BJ (cell line): ENCODE data around the gene SAMD10. TPM values are rescaled to one million over a fixed set of nuclear protein-coding genes. Genes with fewer than 3 reads are reported as not detected.

Experiments
- CTCF ChIA-PET: fragments of 350-600 bp; formaldehyde crosslinking; extraction: SDS; loops from one replicate; lab custom pipeline; 2021; ENCODE audit warnings: antibody characterized with exemption, inconsistent platforms; lab: Yijun Ruan, JAX
- POLR2A ChIA-PET: fragments of 300-600 bp; sonication (Branson Sonifier 250); formaldehyde crosslinking; extraction: SDS; loops from one replicate; lab custom pipeline; 2021; ENCODE audit warnings: antibody characterized with exemption; lab: Charles Lee
- DNase-seq: peaks from one replicate; pipeline ENCODE4 v3.0.0-alpha.2; 2011; ENCODE audit warnings: low read depth
- H3K27me3 ChIP-seq: 2 replicates; pipeline ENCODE4 v1.6.0; 2011; ENCODE audit warnings: low read length; ENCODE audit not compliant: control insufficient read depth, insufficient read depth
- H3K36me3 ChIP-seq: 2 replicates; pipeline ENCODE4 v1.5.1; 2011; ENCODE audit warnings: low read length; ENCODE audit not compliant: control insufficient read depth, insufficient read depth
- H3K4me3 ChIP-seq: 2 replicates; pipeline ENCODE4 v1.5.1; 2011; ENCODE audit warnings: low read depth, mild to moderate bottlenecking, control low read depth, low read length
- CTCF ChIP-seq: IDR thresholded peaks from 2 replicates; pipeline ENCODE4 v1.5.1; 2011; ENCODE audit warnings: low read depth, mild to moderate bottlenecking, control low read depth, inconsistent platforms, low read length, moderate library complexity; ENCODE audit not compliant: insufficient read depth
- polyA plus RNA-seq: library from polyadenylated mRNA; depleted of rRNA; stranded (reverse); fragments of >200 nt; gene quantifications from 2 replicates; pipeline ENCODE4 v1.2.3, GENCODE V29; 2011

The SAMD10 gene
- polyA plus RNA-seq, 1 experiment = 1.4 TPM

GRCh38 chr20:63943808-63944077 is 35.7 kb downstream of the SAMD10 start:
- H3K27me3 ChIP-seq = no peaks in the 10 kb centered on the region
- no peak for TF ChIP-seq CTCF
- no peak for DNase-seq
- peaks cover 52% of the 10 kb centered on the region for H3K36me3 ChIP-seq
- H3K4me3 ChIP-seq = no peak overlapping the region
- POLR2A ChIA-PET = no interaction called here
- CTCF ChIA-PET = no interaction called here

- DNase-seq = no peak
- no peak for TF ChIP-seq CTCF
- H3K4me3 ChIP-seq = no peak overlapping the region
- ChIA-PET POLR2A (interaction anchor here (0.6 kb wide), 1 partner anchor 87 kb away, joined by 3 read pairs; no protein-coding TSS in a partner anchor), CTCF (interaction anchor here (0.6 to 0.7 kb wide), 2 partner anchors 11 to 18 kb away, joined by 3 read pairs; no protein-coding TSS in a partner anchor)
- peaks cover 54% of the 10 kb centered on the region for H3K36me3 ChIP-seq
- no peaks in the 10 kb centered on the region for H3K27me3 ChIP-seq
Measured at GRCh38 chr20:63942969-63943807, 36.3 kb downstream of the SAMD10 start.

- no peaks in the 10 kb centered on the region for H3K27me3 ChIP-seq
- no peak overlapping the region for H3K4me3 ChIP-seq
- ChIA-PET CTCF (interaction anchor here (0.6 to 0.7 kb wide), 2 partner anchors 12 to 17 kb away, joined by 3 read pairs; no protein-coding TSS in a partner anchor), POLR2A (interaction anchor here (0.6 kb wide), 1 partner anchor 86 kb away, joined by 3 read pairs; no protein-coding TSS in a partner anchor)
- TF ChIP-seq CTCF = no peak
- DNase-seq = no peak
- H3K36me3 ChIP-seq = peaks cover 51% of the 10 kb centered on the region
Measured at GRCh38 chr20:63942250-63942951, 37.0 kb downstream of the SAMD10 start.

GRCh38 chr20:63941282-63942081 is 38.0 kb downstream of the SAMD10 start:
- TF ChIP-seq CTCF = no peak
- ChIA-PET CTCF (no interaction called here), POLR2A (no interaction called here)
- Histone ChIP-seq H3K36me3 (peaks cover 51% of the 10 kb centered on the region), H3K4me3 (no peak overlapping the region), H3K27me3 (no peaks in the 10 kb centered on the region)
- no peak for DNase-seq
